Raji (cell line): Measurements from ENCODE around the gene LANCL1.

Source experiments
- POLR2A ChIP-seq: IDR thresholded peaks from 2 replicates; pipeline ENCODE4 v1.6.1; 2011; ENCODE audit warnings: low read depth, low read length, control low read depth; ENCODE audit not compliant: insufficient read depth

The LANCL1 gene

GRCh38 chr2:210476194-210477128 lies at the start of gene LANCL1:
Gene LANCL1, minus strand, starts transcription at chr2:210476759. Its CDS starts 363 bp downstream, at chr2:210476396.
- TF ChIP-seq POLR2A = peak; percentile 86

DNA sequence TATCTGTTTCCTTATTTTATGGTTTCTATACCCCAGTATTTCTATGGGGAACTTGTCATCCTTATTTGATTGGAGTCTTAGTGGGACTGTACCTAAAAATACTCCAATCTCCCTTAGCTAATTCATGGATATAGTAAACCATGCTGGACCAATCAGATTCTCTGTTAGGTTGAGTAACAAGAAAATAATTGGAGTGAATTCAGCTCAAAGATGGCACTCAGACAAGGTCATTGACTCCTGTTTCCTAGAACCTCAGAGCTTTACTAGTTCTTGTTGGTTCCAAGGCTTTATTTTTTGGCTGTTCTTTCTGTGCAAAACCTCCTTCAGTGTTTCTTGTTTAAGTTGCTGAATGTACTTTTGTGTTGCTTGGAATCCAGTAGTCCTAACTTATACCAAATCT lies 48.0 kb upstream of the LANCL1 start:
- no peak for TF ChIP-seq POLR2A

DNA sequence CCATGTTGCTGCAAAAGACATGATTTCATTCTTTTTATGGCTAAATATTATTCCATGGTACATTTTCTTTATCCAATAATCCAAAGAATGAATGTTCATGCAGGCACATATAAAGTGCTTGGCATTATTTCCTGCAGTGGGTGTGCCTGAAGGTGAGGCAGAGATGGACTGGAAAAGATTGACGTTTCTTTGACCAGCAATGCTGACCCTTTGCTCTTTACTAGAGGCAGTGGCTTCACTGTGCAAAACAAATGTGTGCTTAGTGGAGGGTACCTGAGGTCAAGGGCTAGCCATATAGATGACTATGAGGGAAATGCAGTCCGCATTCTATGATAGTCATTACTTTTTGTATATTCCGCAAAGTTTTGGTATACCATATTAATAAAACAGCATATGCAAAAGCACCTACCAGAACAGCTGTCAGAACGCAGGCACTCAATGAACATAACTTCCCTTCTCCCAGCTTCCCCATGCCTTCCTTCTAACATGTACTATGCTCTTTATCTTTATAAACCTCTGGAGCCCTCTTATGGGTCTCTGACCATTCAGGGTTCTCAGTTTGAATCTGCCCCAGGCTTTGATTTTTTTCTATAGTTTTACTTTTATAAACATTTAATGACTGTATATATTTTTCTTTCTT lies 47.2 kb upstream of the LANCL1 start:
- TF ChIP-seq POLR2A = no peak

DNA sequence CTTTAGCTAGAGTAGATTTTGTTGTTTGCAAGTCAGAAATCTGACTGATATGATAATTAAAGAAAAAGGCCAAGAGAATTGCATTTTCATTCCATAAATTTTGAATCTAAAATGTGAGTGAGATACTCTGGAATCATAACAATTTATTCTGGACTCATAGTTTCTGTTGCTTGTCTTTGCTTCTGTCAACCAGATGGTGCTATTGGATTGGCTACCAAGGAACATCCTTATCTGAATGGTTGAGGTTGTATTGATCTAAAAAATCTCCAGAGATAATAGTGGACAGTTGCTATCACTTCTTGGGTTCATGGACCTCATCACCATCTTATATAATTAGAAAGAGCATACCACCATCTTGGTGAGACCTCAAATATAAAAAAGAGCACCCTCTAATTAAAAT lies 45.8 kb upstream of the LANCL1 start:
- no peak for TF ChIP-seq POLR2A

DNA sequence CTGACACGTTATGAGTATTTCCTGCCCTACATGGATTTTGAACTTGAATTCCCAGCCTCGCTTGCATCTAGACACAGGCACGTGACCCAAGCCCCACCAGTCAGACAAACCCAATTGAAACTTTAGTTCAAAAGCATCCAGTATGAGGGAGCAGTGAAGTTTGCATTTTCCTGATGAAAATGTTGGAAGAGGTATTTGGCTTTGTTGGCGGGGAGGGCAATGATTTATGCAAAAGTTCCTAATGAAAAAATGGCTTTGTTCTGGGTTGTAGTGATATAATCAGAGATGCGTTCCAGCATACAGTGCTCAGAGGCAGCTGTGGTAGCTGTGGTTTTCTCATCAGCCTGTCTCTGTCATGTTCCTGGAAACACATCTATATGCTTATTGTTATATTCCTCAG lies 43.0 kb upstream of the LANCL1 start:
- no peak for TF ChIP-seq POLR2A

DNA sequence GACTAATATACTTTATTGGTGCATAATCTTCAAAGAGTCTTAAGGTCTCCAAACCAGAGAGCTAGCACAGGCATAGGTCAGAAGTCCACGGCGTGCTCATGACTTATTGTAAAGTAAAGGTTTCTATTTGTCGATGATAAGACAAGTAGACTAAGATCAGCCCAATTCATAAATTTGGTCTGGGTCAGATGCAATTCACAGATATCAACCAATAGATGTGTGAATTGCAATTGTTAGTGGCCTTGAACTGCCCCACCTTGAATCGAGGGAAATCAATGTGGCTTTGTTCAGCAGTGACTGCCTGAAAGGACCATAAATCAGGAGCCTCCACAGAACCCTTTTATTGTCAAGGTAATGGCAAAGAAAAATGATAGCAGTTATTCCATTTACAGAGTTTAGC lies 40.7 kb upstream of the LANCL1 start:
- no peak for TF ChIP-seq POLR2A

DNA sequence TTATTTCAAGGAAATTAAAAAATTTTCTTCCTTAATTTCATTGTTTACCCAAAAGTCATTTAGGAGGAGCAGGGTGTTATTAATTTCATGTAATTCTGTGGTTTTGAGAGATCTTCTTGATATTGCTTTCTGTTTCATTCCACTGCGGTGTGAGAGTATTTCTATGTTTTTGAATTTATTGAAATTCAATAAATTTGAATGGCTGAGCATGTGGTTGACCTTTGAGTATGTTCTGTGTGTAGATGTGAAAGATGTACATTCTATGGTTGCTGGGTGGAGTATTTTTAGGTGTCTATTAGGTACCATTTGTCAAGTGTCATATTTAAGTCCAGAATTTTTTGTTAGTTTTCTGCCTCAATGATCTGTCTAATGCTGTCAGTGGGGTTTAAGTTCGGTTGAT lies 39.4 kb upstream of the LANCL1 start:
- TF ChIP-seq POLR2A = no peak

DNA sequence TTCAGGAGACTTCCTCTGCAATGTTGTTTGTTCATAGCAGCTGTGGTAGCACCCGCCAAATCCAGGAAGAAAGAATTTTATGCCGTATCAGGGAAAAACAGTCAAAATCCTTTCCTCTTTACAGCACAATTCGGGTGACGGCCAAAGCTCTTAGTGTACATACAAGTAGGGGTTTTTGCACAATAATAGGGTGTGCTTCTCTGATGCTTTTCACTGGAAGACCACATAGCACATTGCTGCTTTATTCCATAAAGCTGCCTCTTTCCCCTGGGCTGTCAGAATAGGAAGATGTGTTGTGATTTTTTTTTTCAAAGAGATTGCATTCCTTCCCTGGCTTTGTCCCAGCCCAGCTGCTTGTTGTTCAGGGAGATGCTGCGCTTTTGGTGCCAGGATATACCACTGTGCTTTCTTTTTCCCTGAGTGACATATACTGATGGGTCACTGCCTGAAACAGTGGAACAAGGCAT lies 27.2 kb upstream of the LANCL1 start:
- TF ChIP-seq POLR2A = no peak

DNA sequence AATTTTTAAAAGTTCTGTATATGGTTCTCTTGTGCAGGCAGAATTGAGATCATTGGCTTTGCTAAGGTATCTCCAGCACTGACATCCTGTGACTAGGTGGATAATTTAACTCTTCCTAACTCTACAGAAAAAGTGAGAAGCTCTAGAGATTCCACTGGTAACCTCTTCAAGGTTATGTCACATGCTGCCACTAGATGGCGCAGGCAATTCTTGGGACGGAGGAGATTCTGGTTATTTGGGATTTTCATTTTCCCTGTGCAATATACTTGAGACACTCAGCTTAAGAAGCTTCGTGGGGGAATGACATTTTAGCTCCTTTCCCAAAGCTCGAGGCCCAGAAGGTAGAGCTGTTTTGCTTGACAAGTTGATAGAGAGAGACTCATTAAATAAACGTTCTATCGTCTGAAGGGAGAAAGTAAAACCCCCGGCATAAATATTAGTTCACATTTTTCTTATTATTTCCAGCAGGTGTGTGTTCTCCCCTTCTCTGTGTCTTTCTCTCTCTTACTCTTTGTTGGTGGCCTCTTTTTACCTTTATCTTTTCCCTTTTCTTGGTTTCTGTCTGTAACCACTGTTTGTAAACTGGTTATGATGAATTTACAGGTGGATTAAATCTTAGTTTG lies 26.6 kb upstream of the LANCL1 start:
- no peak for TF ChIP-seq POLR2A

DNA sequence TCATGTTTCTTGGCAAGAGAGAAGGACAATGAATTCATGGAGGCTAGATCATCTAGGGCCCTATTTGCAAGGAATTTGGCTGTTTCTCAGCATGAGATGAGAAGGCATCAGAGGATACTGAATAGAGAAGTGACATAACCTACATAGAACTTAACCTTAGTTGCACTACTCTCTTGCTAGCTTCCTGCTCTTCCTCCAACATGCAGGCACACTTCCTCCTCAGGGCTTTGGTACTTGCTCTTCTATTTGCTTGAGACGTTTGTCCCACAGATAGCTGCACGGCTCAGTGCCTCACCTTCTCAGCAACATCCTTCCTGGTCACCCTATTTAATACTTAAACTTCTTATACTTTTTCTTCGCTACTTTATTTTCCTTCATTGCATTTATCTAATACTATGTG lies 20.0 kb upstream of the LANCL1 start:
- no peak for TF ChIP-seq POLR2A

DNA sequence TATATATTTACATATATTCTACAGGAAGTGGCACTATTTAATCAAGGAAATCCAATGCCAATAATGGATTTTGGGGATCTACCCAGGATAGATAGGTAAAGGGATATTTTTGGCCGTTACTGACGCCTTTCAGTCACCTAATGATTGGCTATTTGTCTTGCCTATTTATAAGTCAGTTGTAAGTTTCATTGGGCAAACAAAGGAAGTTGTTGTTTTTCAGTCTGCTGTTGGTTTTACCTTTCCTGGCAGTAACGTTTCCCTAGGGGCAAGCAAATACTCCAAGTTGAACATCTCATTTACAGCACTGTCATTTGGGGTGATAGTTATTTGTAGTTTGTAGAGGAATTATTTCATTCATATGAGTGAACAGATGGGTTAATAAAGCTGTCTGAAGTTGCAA lies 17.0 kb upstream of the LANCL1 start:
- TF ChIP-seq POLR2A = no peak

- TF ChIP-seq POLR2A = no peak
Measured at GRCh38 chr2:210481601-210482175, 5.1 kb upstream of the LANCL1 start.

GRCh38 chr2:210480764-210481163 lies 4.2 kb upstream of the LANCL1 start:
- no peak for TF ChIP-seq POLR2A

- TF ChIP-seq POLR2A = no peak
Measured at GRCh38 chr2:210480079-210480478, 3.5 kb upstream of the LANCL1 start.

GRCh38 chr2:210478661-210479060 lies 2.1 kb upstream of the LANCL1 start:
- no peak for TF ChIP-seq POLR2A
